ENCODE results near the gene BACH1. TPM values are rescaled to one million over a fixed set of nuclear protein-coding genes. Genes with fewer than 3 reads are reported as not detected.
"Not testable (repeated sequence)": the region's sequence is repeated elsewhere in the genome, so short reads cannot be mapped to it uniquely, and the experiment has no call there.

BACH1 gene
- total RNA-seq: 51.3 TPM
- long read RNA-seq, full-length matches to known transcripts: 5 of 14 reads
- long read RNA-seq, partial matches to known transcripts: 4 of 14 reads
- long read RNA-seq, other reads (novel, unspliced or antisense): 5 of 14 reads

- DNase-seq (ENCODE audit: low spot score): peak; percentile 95
- intact Hi-C loops (cut with DNase I): loop anchor here (2.0 to 5.0 kb wide), 2 partner anchors 44 to 136 kb away; no protein-coding TSS in a partner anchor
These were observed at the start of gene BACH1 for GRCh38 chr21:29298348-29299045. BACH1 (plus strand) TSS chr21:29298922; CDS start chr21:29321281, 22,359 bp downstream.

GRCh38 chr21:29249289-29249688 lies 49.4 kb upstream of the BACH1 start:
- DNase-seq (ENCODE audit: low spot score): not testable (repeated sequence)

GRCh38 chr21:29250636-29251035 lies 48.1 kb upstream of the BACH1 start:
- DNase-seq (ENCODE audit: low spot score): no peak
- intact Hi-C loops (cut with DNase I): no loop called here

More at GRCh38 chr21:29249289-29249688, 49.4 kb upstream of the BACH1 start:
- intact Hi-C loops (cut with DNase I): not testable (repeated sequence)

GRCh38 chr21:29253861-29254260 lies 44.9 kb upstream of the BACH1 start:
- DNase-seq (ENCODE audit: low spot score); intact Hi-C loops (cut with DNase I): not testable (repeated sequence)

- intact Hi-C loops (cut with DNase I): no loop called here
These were observed 44.2 kb upstream of the BACH1 start for GRCh38 chr21:29254550-29254949.

GRCh38 chr21:29256126-29256910 lies 42.4 kb upstream of the BACH1 start:
- DNase-seq (ENCODE audit: low spot score): no peak
- intact Hi-C loops (cut with DNase I): no loop called here

More at GRCh38 chr21:29254550-29254949, 44.2 kb upstream of the BACH1 start:
- DNase-seq (ENCODE audit: low spot score): no peak

GRCh38 chr21:29257701-29258100 lies 41.0 kb upstream of the BACH1 start:
- no peak for DNase-seq (ENCODE audit: low spot score)
- intact Hi-C loops (cut with DNase I): no loop called here

- intact Hi-C loops (cut with DNase I): no loop called here
- no peak for DNase-seq (ENCODE audit: low spot score)
These were observed 39.9 kb upstream of the BACH1 start for GRCh38 chr21:29258626-29259338.

DNA sequence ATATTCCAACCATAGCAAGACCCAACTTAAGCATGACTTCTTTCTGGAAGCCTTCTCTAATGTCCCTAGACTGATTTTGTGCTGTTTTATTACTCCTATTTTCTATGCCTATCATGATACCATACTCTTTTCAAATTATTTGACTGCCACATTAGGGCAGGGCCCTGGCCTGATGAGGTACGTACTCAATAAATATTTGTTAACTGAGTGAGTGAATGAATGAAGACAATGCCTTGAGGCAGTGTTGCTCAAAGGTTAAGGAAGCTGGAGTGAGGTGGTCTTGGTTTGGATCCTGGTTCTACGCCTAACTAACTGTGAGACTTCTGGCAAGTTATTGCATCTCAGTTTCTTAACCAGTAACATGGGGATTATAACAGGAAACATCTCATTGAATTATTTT lies 38.3 kb upstream of the BACH1 start:
- intact Hi-C loops (cut with DNase I): no loop called here

DNA sequence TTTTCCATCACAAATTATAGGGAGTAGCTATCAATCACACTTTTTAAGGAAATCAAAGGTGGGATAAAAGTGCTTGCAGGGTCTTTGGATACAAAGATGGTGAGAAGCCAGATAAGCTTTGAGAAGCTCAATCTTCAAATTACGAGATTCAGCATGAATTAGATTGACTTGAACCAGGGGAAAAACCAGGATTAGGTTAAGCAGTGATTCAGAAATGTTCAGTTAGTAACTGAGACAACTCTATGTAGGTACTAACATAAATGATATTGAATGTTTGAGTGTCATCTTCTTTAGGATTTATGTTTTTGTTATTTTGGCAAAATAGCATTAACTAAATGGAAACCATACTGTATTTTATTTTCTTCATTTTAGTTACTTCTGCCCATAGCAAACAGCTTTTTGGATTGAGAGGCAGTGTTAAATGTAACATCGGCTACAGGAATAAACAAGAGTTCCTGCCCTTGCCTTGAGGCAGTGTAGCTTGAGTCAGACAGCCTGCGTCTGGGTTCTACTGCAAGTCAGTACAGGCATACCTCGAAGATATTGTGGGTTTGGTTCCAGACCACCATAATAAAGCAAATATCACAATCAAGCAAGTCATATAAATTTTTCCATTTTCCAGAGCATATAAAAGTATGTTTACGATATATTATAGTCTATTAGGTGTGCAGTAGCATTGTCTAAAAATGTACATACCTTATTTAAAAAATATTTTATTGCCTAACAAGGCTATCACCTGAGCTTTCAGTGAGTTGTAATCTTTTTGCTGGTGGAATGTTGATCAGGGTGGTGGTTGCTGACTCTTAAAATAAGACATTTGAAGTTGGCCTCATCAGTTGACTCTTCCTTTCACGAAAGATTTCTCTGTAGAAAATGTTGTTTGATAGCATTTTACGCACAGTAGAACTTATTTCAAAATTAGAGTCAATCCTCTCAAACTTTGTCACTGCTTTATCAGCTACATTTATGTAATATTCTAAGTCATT lies 36.9 kb upstream of the BACH1 start:
- intact Hi-C loops (cut with DNase I): no loop called here
- DNase-seq (ENCODE audit: low spot score): no peak

More for the DNA sequence above, 38.3 kb upstream of the BACH1 start:
- DNase-seq (ENCODE audit: low spot score): no peak

- intact Hi-C loops (cut with DNase I): no loop called here
- no peak for DNase-seq (ENCODE audit: low spot score)
These were observed 34.0 kb upstream of the BACH1 start for GRCh38 chr21:29264721-29265120.

GRCh38 chr21:29265690-29266479 lies 32.8 kb upstream of the BACH1 start:
- no peak for DNase-seq (ENCODE audit: low spot score)
- intact Hi-C loops (cut with DNase I): no loop called here

DNA sequence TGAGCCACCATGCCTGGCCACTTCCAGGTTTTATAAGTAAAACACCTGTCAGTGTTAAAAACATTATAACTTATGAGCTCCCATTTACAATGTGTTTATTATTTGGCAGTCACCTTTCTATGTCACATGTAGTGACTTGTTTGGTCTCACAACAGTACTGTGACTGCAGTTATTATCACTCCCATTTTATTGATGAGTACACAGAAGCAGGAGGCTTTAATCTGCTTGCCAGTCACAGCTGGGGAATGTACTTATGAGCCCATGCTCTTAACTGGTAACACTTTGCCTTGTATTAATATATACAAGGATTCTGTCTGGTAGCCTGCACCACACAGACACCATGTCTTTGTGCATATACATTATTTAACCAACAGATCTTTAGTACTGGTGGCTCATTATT lies 31.1 kb upstream of the BACH1 start:
- intact Hi-C loops (cut with DNase I): no loop called here
- no peak for DNase-seq (ENCODE audit: low spot score)

- intact Hi-C loops (cut with DNase I): no loop called here
- no peak for DNase-seq (ENCODE audit: low spot score)
These were observed 26.8 kb upstream of the BACH1 start for GRCh38 chr21:29271927-29272333.

DNA sequence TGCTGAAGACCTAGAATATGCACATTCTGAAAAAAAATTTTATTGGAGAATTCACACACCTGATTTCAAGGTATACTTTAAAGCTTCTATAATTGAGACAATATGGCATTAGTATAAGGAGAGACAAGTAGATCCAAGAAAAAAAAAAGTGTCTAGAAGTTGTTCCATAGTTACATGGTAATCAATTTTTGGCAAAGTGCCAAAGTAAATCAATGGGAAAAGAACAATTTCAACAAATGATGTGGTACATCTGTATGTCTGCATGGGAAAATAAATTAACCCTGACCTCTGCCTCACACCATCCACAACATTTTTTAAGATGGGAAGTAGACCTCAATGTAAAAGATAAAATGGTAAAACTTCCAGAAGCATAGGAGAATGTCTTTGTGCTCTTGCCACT lies 21.3 kb upstream of the BACH1 start:
- no peak for DNase-seq (ENCODE audit: low spot score)
- intact Hi-C loops (cut with DNase I): no loop called here

DNA sequence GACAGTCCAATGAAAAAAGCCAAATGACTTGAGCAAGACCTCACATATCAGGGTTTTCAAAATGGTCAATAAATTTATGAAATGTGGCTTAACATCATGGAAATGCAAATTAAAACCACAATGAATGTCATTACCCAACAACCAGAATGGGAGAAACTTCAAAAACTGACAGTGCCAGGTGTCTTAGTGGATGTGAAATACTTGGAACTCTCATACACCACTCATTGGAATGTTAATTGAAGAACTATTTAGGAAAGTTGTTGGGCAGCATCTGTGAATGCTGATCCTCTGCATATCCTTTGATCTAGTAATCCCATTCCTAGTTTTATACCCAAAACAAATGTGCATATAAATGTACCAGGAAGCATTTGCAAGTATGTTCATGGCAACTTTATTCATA lies 19.2 kb upstream of the BACH1 start:
- no peak for DNase-seq (ENCODE audit: low spot score)
- intact Hi-C loops (cut with DNase I): no loop called here

DNA sequence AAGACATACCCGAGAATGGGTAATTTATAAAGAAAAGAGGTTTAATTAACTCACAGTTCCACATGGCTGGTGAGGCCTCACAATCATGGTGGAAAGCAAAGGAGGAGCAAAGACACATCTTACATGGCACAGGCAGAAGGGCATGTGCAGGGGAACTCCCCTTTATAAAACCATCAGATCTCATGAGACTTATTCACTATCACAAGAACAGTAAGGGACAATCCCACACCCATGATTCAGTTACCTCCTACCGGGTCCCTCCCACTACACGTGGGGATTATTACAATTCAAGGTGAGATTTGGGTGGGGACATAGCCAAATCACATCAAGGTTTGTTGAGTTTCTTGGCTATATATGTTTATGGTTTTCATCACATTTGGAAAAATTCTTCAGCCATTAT lies 16.9 kb upstream of the BACH1 start:
- DNase-seq (ENCODE audit: low spot score); intact Hi-C loops (cut with DNase I): not testable (repeated sequence)

DNA sequence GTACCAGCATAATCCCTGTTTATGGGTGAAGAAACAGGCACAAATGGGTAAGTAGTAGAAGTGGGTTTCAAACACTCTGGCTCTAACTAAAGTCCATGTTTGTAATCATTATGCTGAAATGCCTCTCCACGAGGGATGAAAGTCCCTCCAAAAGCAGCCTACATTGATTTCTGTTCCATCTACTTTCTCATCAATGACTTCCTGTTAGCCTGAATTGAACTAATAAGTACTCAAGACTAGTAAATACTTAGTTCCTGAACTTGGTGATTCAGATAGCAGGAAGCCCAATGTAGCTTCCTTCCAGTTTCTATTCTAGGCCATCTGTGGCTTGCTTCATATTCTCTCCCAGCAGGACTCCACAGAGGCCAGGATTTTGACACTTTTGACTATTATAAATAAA lies 11.3 kb upstream of the BACH1 start:
- intact Hi-C loops (cut with DNase I): no loop called here
- no peak for DNase-seq (ENCODE audit: low spot score)

All from cardiac septum (tissue), 1 donor.